Gastroesophageal sphincter (tissue), 4 donors: ENCODE results near the gene HEXA. TPM values are rescaled to one million over a fixed set of nuclear protein-coding genes. Genes with fewer than 3 reads are reported as not detected.

Experiments used
- ATAC-seq: fragments of 150-250 bp; one replicate; pipeline ENCODE4 v1.9.1; 2016; ENCODE audit warnings: mild to moderate bottlenecking, moderate library complexity
- H3K27ac ChIP-seq, 4 donors: fragments of 200-600 bp; sonication (generic) in 3 of 4; 1 replicate in 3 of 4; 2 replicates in 1 of 4; pipeline ENCODE4 v1.5.1; 2016 to 2019
- H3K27me3 ChIP-seq: fragments of 200-600 bp; sonication (generic); one replicate; pipeline ENCODE4 v1.5.1; 2019
- H3K36me3 ChIP-seq, 2 donors: fragments of 200-600 bp; sonication (generic); one replicate each; pipeline ENCODE4 v1.5.1; 2019; ENCODE audit warnings: control low read depth in 1 of 2
- H3K4me1 ChIP-seq, 3 donors: fragments of 200-600 bp; sonication (generic); 1 replicate in 2 of 3; 2 replicates in 1 of 3; pipeline ENCODE4 v1.5.1; 2016 to 2019; ENCODE audit warnings: control low read depth in 2 of 3
- H3K4me3 ChIP-seq, 2 donors: fragments of 200-600 bp; sonication (generic); one replicate each; pipeline ENCODE4 v1.5.1; 2019; ENCODE audit warnings: mild to moderate bottlenecking in 1 of 2, moderate library complexity in 1 of 2
- H3K9me3 ChIP-seq, 3 donors: fragments of 200-600 bp; sonication (generic); one replicate each; pipeline ENCODE4 v1.5.1; 2017 to 2019; ENCODE audit warnings: control low read depth in 2 of 3
- CTCF ChIP-seq, 4 experiments: fragments of 200-600 bp in 2 of 4; fragments of 450-650 bp in 2 of 4; sonication (generic) in 1 of 4; IDR thresholded peaks; one replicate each; pipeline ENCODE4 v1.5.1; 2017 to 2019; ENCODE audit warnings: antibody characterized with exemption in 4 of 4, mild to moderate bottlenecking in 2 of 4, moderate library complexity in 2 of 4
- EP300 ChIP-seq: sonication (generic); formaldehyde crosslinking; IDR thresholded peaks from one replicate; pipeline ENCODE4 v1.6.1; 2017; ENCODE audit warnings: antibody characterized with exemption, mild to moderate bottlenecking
- POLR2A ChIP-seq, 2 donors: fragments of 450-650 bp; IDR thresholded peaks; one replicate each; pipeline ENCODE4 v1.6.1; 2017; ENCODE audit warnings: antibody characterized with exemption in 2 of 2, mild to moderate bottlenecking in 2 of 2, moderate library complexity in 1 of 2
- POLR2AphosphoS5 ChIP-seq: sonication (generic); formaldehyde crosslinking; IDR thresholded peaks from one replicate; pipeline ENCODE4 v1.6.1; 2017; ENCODE audit warnings: antibody characterized with exemption
- WGBS, 2 donors: methylation state at CpG; one replicate each; pipeline ENCODE4 v1.1.5; 2018; ENCODE audit warnings: low coverage in 1 of 2; 5-methylcytosine and 5-hydroxymethylcytosine counted together
- total RNA-seq, 4 donors: library from RNA; depleted of rRNA; stranded (reverse); fragments of >200 nt; gene quantifications; one replicate each; pipeline ENCODE4 v1.1.0, GENCODE V29; 2016

HEXA gene
- total RNA-seq, 4 donors from 2014 or later = 46.3 to 68.5 (median 60.9) TPM

GRCh38 chr15:72368325-72368724, 7.5 kb downstream of the HEXA start:
- no peaks in the 10 kb centered on the region for H3K27me3 ChIP-seq
- no peak for ATAC-seq
- no peak overlapping the region for H3K4me3 ChIP-seq
- TF ChIP-seq CTCF (IDR thresholded peaks at IDR 0.05) (no peak), POLR2AphosphoS5 (no peak), POLR2A (IDR thresholded peaks at IDR 0.05) (no peak), EP300 (no peak)
- 66% methylated on average over 2 of the region's 2 CpGs; no CpG with 5 or more reads in 1 of the 2 donors for WGBS, 2 donors
- H3K4me1 ChIP-seq = peaks cover 0 to 45% (median 0%) of the 10 kb centered on the region in 3 donors
- H3K9me3 ChIP-seq = no peaks in the 10 kb centered on the region
- peaks cover 0 to 33% of the 10 kb centered on the region in 2 donors for H3K36me3 ChIP-seq
- H3K27ac ChIP-seq = peak overlapping the region in 2 of 4 donors; percentile 11 to 34

GRCh38 chr15:72365844-72366243, 10.0 kb downstream of the HEXA start:
- Histone ChIP-seq H3K36me3 (peaks cover 0 to 33% of the 10 kb centered on the region in 2 donors), H3K27ac (no peak overlapping the region), H3K4me3 (no peak overlapping the region), H3K27me3 (no peaks in the 10 kb centered on the region), H3K9me3 (no peaks in the 10 kb centered on the region), H3K4me1 (peaks cover 0 to 23% (median 0%) of the 10 kb centered on the region in 3 donors)
- ATAC-seq = no peak
- 92 to 100% methylated on average over 1 of the region's 1 CpG for WGBS, 2 donors
- TF ChIP-seq CTCF (IDR thresholded peaks at IDR 0.05) (no peak), EP300 (no peak)

- peaks cover 0 to 26% of the 10 kb centered on the region in 2 donors for H3K36me3 ChIP-seq
- ATAC-seq = no peak
- H3K27ac ChIP-seq = no peak overlapping the region
- 100% methylated on average over 1 of the region's 1 CpG; no CpG with 5 or more reads in 1 of the 2 donors for WGBS, 2 donors
- H3K4me1 ChIP-seq = peaks cover 0 to 5% (median 0%) of the 10 kb centered on the region in 3 donors
- H3K27me3 ChIP-seq = no peaks in the 10 kb centered on the region
- H3K4me3 ChIP-seq = no peak overlapping the region
- H3K9me3 ChIP-seq = no peaks in the 10 kb centered on the region
- TF ChIP-seq POLR2AphosphoS5 (no peak), EP300 (no peak), POLR2A (IDR thresholded peaks at IDR 0.05) (no peak), CTCF (IDR thresholded peaks at IDR 0.05) (no peak)
Observed at GRCh38 chr15:72361176-72361575, 14.6 kb downstream of the HEXA start.

GRCh38 chr15:72358650-72359171, 17.1 kb downstream of the HEXA start:
- peaks cover 0 to 5% (median 0%) of the 10 kb centered on the region in 3 donors for H3K4me1 ChIP-seq
- no peaks in the 10 kb centered on the region for H3K27me3 ChIP-seq
- H3K36me3 ChIP-seq = peaks cover 0 to 50% of the 10 kb centered on the region in 2 donors
- H3K4me3 ChIP-seq = no peak overlapping the region
- TF ChIP-seq EP300 = no peak
- no peak for TF ChIP-seq POLR2AphosphoS5
- no peak for TF ChIP-seq POLR2A (IDR thresholded peaks at IDR 0.05)
- no peak for TF ChIP-seq CTCF (IDR thresholded peaks at IDR 0.05)
- peak; percentile 78 for ATAC-seq
- H3K27ac ChIP-seq = peak overlapping the region in 2 of 4 donors; percentile 24 to 29
- no peaks in the 10 kb centered on the region for H3K9me3 ChIP-seq
- 39 to 61% methylated on average over 7 of the region's 7 CpGs for WGBS, 2 donors

- no peak overlapping the region for H3K27ac ChIP-seq
- H3K9me3 ChIP-seq = no peaks in the 10 kb centered on the region
- ATAC-seq = no peak
- peaks cover 0 to 5% (median 0%) of the 10 kb centered on the region in 3 donors for H3K4me1 ChIP-seq
- no peaks in the 10 kb centered on the region for H3K27me3 ChIP-seq
- no peak for TF ChIP-seq CTCF (IDR thresholded peaks at IDR 0.05)
- no peak for TF ChIP-seq EP300
- no peak for TF ChIP-seq POLR2AphosphoS5
- WGBS, 2 donors = 81 to 100% methylated on average over 2 to 3 of the region's 3 CpGs
- no peak overlapping the region for H3K4me3 ChIP-seq
- peaks cover 0 to 51% of the 10 kb centered on the region in 2 donors for H3K36me3 ChIP-seq
Observed at GRCh38 chr15:72358121-72358520, 17.7 kb downstream of the HEXA start.
